H1 (cell line): ENCODE data around the gene B3GAT2. TPM values are rescaled to one million over a fixed set of nuclear protein-coding genes. Genes with fewer than 3 reads are reported as not detected.

Experiments used
- EZH2 ChIP-seq: fragments of 200-600 bp; sonication (generic); IDR thresholded peaks from 2 replicates; pipeline ENCODE4 v1.7.1; 2012; ENCODE audit warnings: low read depth, mild to moderate bottlenecking, moderate library complexity, low read length, inconsistent platforms; ENCODE audit not compliant: severe bottlenecking
- SIX5 ChIP-seq: IDR thresholded peaks from 2 replicates; pipeline ENCODE4 v1.6.1; 2011; ENCODE audit warnings: mild to moderate bottlenecking, low read depth, low read length
- SRF ChIP-seq: IDR thresholded peaks from 2 replicates; pipeline ENCODE4 v1.6.1; 2011; ENCODE audit warnings: mild to moderate bottlenecking, low read depth, low read length, moderate library complexity
- USF2 ChIP-seq: IDR thresholded peaks from 2 replicates; pipeline ENCODE4 v1.6.1; 2011; ENCODE audit warnings: low read length, improper control_type of control experiment
- YY1 ChIP-seq: IDR thresholded peaks from 2 replicates; pipeline ENCODE4 v1.6.1; 2011; ENCODE audit warnings: low read depth, mild to moderate bottlenecking, low read length
- polyA plus RNA-seq, 7 experiments: library from polyadenylated mRNA; depleted of rRNA in 3 of 7; stranded (reverse) in 5 of 7; unstranded in 2 of 7; fragments of >200 nt in 5 of 7; fragments of 200-250 nt in 2 of 7; gene quantifications; 1 replicate in 5 of 7; 2 replicates in 1 of 7; 4 replicates in 1 of 7; pipeline versions ENCODE4 v1.2.1 to v1.2.3, GENCODE V29; 2011 to 2013; ENCODE audit warnings: missing spikeins in 2 of 7, mixed read lengths in 2 of 7
- total RNA-seq: library from RNA; stranded (reverse); fragmentation: NEBNext Ultra II Directional; extraction: Animal tissue kit (Norgen Biotek cat#: 25700); gene quantifications from 2 replicates; pipeline ENCODE4 v1.2.1, GENCODE V29; 2021
- TF ChIP-seq, protein P1 (sequence below): IDR thresholded peaks from 2 replicates; pipeline ENCODE4 v1.6.1; 2012; ENCODE audit warnings: low read length, inconsistent platforms

Gene B3GAT2
- total and polyA plus RNA-seq, 2 of the 8 experiments (the other 6 are each of a cell fraction or from before 2014, with no cell fraction given), result 0.83 to 1.9 TPM

DNA sequence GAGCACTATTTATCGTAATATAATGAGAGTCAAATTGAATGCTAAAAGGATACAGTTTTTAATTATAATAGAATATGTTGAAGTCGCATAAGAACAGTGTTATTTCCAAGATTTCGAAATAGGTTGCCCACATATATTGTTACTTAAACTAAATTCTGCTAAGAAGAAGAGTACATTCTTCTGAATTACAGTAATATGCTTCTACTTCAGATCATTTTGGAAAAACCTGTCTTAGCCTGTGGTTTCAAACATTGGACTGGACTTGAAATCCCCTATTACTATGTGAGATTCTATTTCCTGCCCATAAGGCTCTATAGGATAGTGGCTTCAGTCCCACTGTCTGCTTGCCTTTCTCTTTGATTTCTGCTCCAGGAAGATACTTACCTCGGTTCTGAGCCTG lies 137.2 kb downstream of the B3GAT2 start (continued):
- TF ChIP-seq EZH2, result no peak
- TF ChIP-seq SRF, result no peak
- TF ChIP-seq, protein P1, sequence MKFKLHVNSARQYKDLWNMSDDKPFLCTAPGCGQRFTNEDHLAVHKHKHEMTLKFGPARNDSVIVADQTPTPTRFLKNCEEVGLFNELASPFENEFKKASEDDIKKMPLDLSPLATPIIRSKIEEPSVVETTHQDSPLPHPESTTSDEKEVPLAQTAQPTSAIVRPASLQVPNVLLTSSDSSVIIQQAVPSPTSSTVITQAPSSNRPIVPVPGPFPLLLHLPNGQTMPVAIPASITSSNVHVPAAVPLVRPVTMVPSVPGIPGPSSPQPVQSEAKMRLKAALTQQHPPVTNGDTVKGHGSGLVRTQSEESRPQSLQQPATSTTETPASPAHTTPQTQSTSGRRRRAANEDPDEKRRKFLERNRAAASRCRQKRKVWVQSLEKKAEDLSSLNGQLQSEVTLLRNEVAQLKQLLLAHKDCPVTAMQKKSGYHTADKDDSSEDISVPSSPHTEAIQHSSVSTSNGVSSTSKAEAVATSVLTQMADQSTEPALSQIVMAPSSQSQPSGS, result no peak
- TF ChIP-seq YY1, result no peak
- no peak for TF ChIP-seq SIX5
- no peak for TF ChIP-seq USF2
- TF ChIP-seq, all 59 proteins: peak for 0
